K562 (cell line): ENCODE measurements around the gene BCL6B. TPM values are rescaled to one million over a fixed set of nuclear protein-coding genes. Genes with fewer than 3 reads are reported as not detected.
"Not testable (repeated sequence)": the region's sequence is repeated elsewhere in the genome, so short reads cannot be mapped to it uniquely, and the experiment has no call there.

Experiments
- ATAC-seq: fragments of 200-7000 bp; cut with Tn5 transposase; 3 replicates; pipeline ENCODE4 v1.9.1; 2020; ENCODE audit warnings: moderate library complexity
- BruUV-seq: library from RNA; stranded (reverse); fragments of 400-500 nt; replicated peaks from 2 replicates; lab custom pipeline; 2021; lab: Mats Ljungman, UMichigan
- CTCF ChIA-PET: fragments of 300-600 bp; formaldehyde crosslinking; extraction: SDS; loops from one replicate; lab custom pipeline; 2021; ENCODE audit warnings: low intra/inter-chr PET ratio; lab: Yijun Ruan, JAX
- POLR2A ChIA-PET: fragments of 300-600, 350-650 bp; sonication (Branson Sonifier 250); formaldehyde crosslinking; extraction: SDS; loops from one replicate; lab custom pipeline; 2021; ENCODE audit warnings: antibody characterized with exemption, inconsistent platforms; lab: Yijun Ruan, JAX
- DNase-seq, 4 experiments: peaks; one replicate each; pipeline versions ENCODE4 v3.0.0 to v3.0.0-alpha.2; 2011 to 2018; ENCODE audit warnings: low spot score in 3 of 4, mixed read lengths in 3 of 4; ENCODE audit errors: extremely low read depth in 1 of 4
- FAIRE-seq: peaks from 2 replicates; lab custom pipeline; 2011; peaks lifted over from hg19 to GRCh38; lab: Jason Lieb, UNC
- H2AFZ ChIP-seq: 2 replicates; pipeline ENCODE4 v1.6.0; 2011; ENCODE audit warnings: low read depth, low read length, control low read depth, inconsistent platforms
- H3K27ac ChIP-seq: fragments of 200-600 bp; 3 replicates; pipeline ENCODE4 v1.8.0; 2011; ENCODE audit warnings: low read depth, mild to moderate bottlenecking, control low read depth, inconsistent platforms, low read length, moderate library complexity, mixed read lengths; ENCODE audit errors: extremely low read depth
- H3K27me3 ChIP-seq, 2 experiments: fragments of 300-600 bp in 1 of 2; 2 replicates in 1 of 2; 3 replicates in 1 of 2; pipeline versions ENCODE4 v1.6.0 to v1.8.0; 2011; ENCODE audit warnings: inconsistent platforms in 2 of 2, low read length in 2 of 2, mild to moderate bottlenecking in 1 of 2, mixed read lengths in 1 of 2, moderate library complexity in 1 of 2; ENCODE audit not compliant: control insufficient read depth in 2 of 2, insufficient read depth in 2 of 2
- H3K36me3 ChIP-seq: fragments of 300-600 bp; 3 replicates; pipeline ENCODE4 v1.8.0; 2011; ENCODE audit warnings: mild to moderate bottlenecking, low read length, inconsistent platforms; ENCODE audit not compliant: control insufficient read depth, insufficient read depth
- H3K4me1 ChIP-seq, 2 experiments: fragments of 200-600 bp in 1 of 2; replicated peaks in 1 of 2; 2 replicates in 1 of 2; 3 replicates in 1 of 2; pipeline versions ENCODE4 v1.5.1 to v1.8.0; 2011; ENCODE audit warnings: inconsistent platforms in 2 of 2, low read length in 2 of 2, mild to moderate bottlenecking in 1 of 2, mixed read lengths in 1 of 2, moderate library complexity in 1 of 2; ENCODE audit not compliant: control insufficient read depth in 2 of 2, insufficient read depth in 2 of 2
- H3K4me2 ChIP-seq: 2 replicates; pipeline ENCODE4 v1.6.1; 2011; ENCODE audit warnings: low read length, control low read depth, inconsistent platforms, mixed read lengths; ENCODE audit not compliant: insufficient read depth
- H3K4me3 ChIP-seq: fragments of 200-600 bp; sonication (generic), shearing (Covaris generic); 2 replicates; pipeline ENCODE4 v1.5.1; 2016; ENCODE audit warnings: control low read depth, inconsistent platforms
- H3K79me2 ChIP-seq: fragments of 200-600 bp; 3 replicates; pipeline ENCODE4 v1.8.0; 2011; ENCODE audit warnings: low read length, inconsistent platforms; ENCODE audit not compliant: control insufficient read depth, insufficient read depth
- H3K9ac ChIP-seq, 2 experiments: 2 replicates each; pipeline versions ENCODE4 v1.6.0 to v1.6.1; 2011; ENCODE audit warnings: low read depth in 2 of 2, low read length in 2 of 2, control low read depth in 1 of 2, inconsistent platforms in 1 of 2, mild to moderate bottlenecking in 1 of 2, mixed read lengths in 1 of 2; ENCODE audit not compliant: insufficient read depth in 1 of 2
- H3K9me1 ChIP-seq: one replicate; pipeline ENCODE4 v1.6.0; 2011; ENCODE audit warnings: inconsistent platforms, mild to moderate bottlenecking, low read length, moderate library complexity; ENCODE audit not compliant: control insufficient read depth, insufficient read depth
- H3K9me3 ChIP-seq: replicated peaks from 2 replicates; pipeline ENCODE4 v1.5.1; 2011; ENCODE audit warnings: low read depth, low read length, inconsistent platforms; ENCODE audit not compliant: control insufficient read depth, insufficient read depth
- H4K20me1 ChIP-seq: replicated peaks from 2 replicates; pipeline ENCODE4 v1.6.1; 2011; ENCODE audit warnings: low read length, inconsistent platforms, mixed read lengths; ENCODE audit not compliant: control insufficient read depth, insufficient read depth
- ARID1B ChIP-seq: fragments of 450-650 bp; IDR thresholded peaks from 2 replicates; pipeline ENCODE4 v1.6.1; 2016; ENCODE audit warnings: antibody characterized with exemption, mild to moderate bottlenecking, inconsistent platforms
- ARNT ChIP-seq, 2 experiments: fragments of 450-650 bp; IDR thresholded peaks; 2 replicates each; pipeline ENCODE4 v1.6.1; 2016; ENCODE audit warnings: mild to moderate bottlenecking in 1 of 2
- DACH1 ChIP-seq: fragments of 450-650 bp; IDR thresholded peaks from 2 replicates; pipeline ENCODE4 v1.6.1; 2018; ENCODE audit not compliant: partially characterized antibody
- DPF2 ChIP-seq: fragments of 450-650 bp; IDR thresholded peaks from 2 replicates; pipeline ENCODE4 v1.6.1; 2016
- GATA2 ChIP-seq: sonication (generic); formaldehyde crosslinking; IDR thresholded peaks from 2 replicates; pipeline ENCODE4 v1.4.0; 2020; ENCODE audit warnings: mild to moderate bottlenecking, missing genetic modification reagents
- JUND ChIP-seq, 2 experiments: IDR thresholded peaks; 2 replicates in 1 of 2; 3 replicates in 1 of 2; pipeline ENCODE4 v1.6.1; 2011; ENCODE audit warnings: borderline replicate concordance in 2 of 2, low read depth in 2 of 2, low read length in 2 of 2, improper control_type of control experiment in 1 of 2, missing biosample characterization in 1 of 2, missing genetic modification characterization in 1 of 2, missing genetic modification reagents in 1 of 2
- KHSRP ChIP-seq: fragments of 450-650 bp; IDR thresholded peaks from 2 replicates; pipeline ENCODE4 v1.6.1; 2017
- MBD2 ChIP-seq: sonication (generic); IDR thresholded peaks from 2 replicates; pipeline ENCODE4 v1.6.1; 2016; ENCODE audit warnings: low read depth, borderline replicate concordance
- MEF2A ChIP-seq: IDR thresholded peaks from 2 replicates; pipeline ENCODE4 v1.6.1; 2011; ENCODE audit warnings: low read depth, mild to moderate bottlenecking, low read length, moderate library complexity; ENCODE audit not compliant: control insufficient read depth
- MEIS2 ChIP-seq: fragments of 450-650 bp; IDR thresholded peaks from 2 replicates; pipeline ENCODE4 v1.6.1; 2014; ENCODE audit warnings: mild to moderate bottlenecking; ENCODE audit not compliant: partially characterized antibody
- PHB2 ChIP-seq: fragments of 450-650 bp; IDR thresholded peaks from 2 replicates; pipeline ENCODE4 v1.6.1; 2017; ENCODE audit warnings: low read depth
- RNF2 ChIP-seq: sonication (generic); IDR thresholded peaks from 2 replicates; pipeline ENCODE4 v1.6.1; 2016
- SMAD3 ChIP-seq: fragments of 450-650 bp; formaldehyde crosslinking; conservative IDR thresholded peaks from 2 replicates; pipeline ENCODE4 v1.4.0; 2020; ENCODE audit warnings: mild to moderate bottlenecking
- TARDBP ChIP-seq: fragments of 450-650 bp; IDR thresholded peaks from 2 replicates; pipeline ENCODE4 v1.6.1; 2016
- TBL1XR1 ChIP-seq, 2 experiments: IDR thresholded peaks; 2 replicates each; pipeline ENCODE4 v1.6.1; 2012; ENCODE audit warnings: improper control_type of control experiment in 2 of 2, low read length in 2 of 2, mild to moderate bottlenecking in 1 of 2
- TEAD4 ChIP-seq, 2 experiments: sonication (generic) in 1 of 2; formaldehyde crosslinking in 1 of 2; IDR thresholded peaks; 2 replicates each; pipeline versions ENCODE4 v1.6.1 to v1.8.0; 2012 to 2022; ENCODE audit warnings: borderline replicate concordance in 1 of 2, inconsistent platforms in 1 of 2, low read length in 1 of 2, mild to moderate bottlenecking in 1 of 2, missing genetic modification reagents in 1 of 2
- VEZF1 ChIP-seq: fragments of 200-800 bp; sonication (Bioruptor generic); IDR thresholded peaks from 2 replicates; pipeline ENCODE4 v1.6.1; 2017; ENCODE audit warnings: missing genetic modification characterization, missing compliant biosample characterization
- ZNF121 ChIP-seq: sonication (generic); formaldehyde crosslinking; conservative IDR thresholded peaks from 2 replicates; pipeline ENCODE4 v1.8.0; 2022; ENCODE audit warnings: missing genetic modification reagents
- WGBS: fragments of 100-300 bp; shearing (Covaris generic); methylation state at CpG from one replicate; pipeline ENCODE4 v1.1.6; 2016; ENCODE audit warnings: low coverage, mixed read lengths; ENCODE audit not compliant: insufficient coverage; ENCODE audit errors: missing lambda C conversion rate; 5-methylcytosine and 5-hydroxymethylcytosine counted together
- in situ Hi-C: fragments of 300-500 bp; cut with MboI; formaldehyde crosslinking; loops from 4 replicates; pipeline ENCODE4 v1.15.0; 2018; ENCODE audit warnings: inconsistent platforms, mixed read lengths
- intact Hi-C: fragments of 100-400 bp; cut with micrococcal nuclease; formaldehyde crosslinking; loops from 2 replicates; pipeline ENCODE4 v1.14.2; 2022
- polyA plus RNA-seq, 8 experiments: library from polyadenylated mRNA; depleted of rRNA in 4 of 8; stranded (reverse) in 5 of 8; unstranded in 3 of 8; fragments of >200 nt; fragmentation: Nextera tagmentation in 2 of 8; fragmentation: Illumina TruSeq in 1 of 8; extraction: Ambion mirVana in 2 of 8; extraction: Trizol in 1 of 8; gene quantifications; 2 replicates each; pipeline versions ENCODE4 v1.2.1 to v1.2.3, GENCODE V29; 2011 to 2014; ENCODE audit warnings: inconsistent platforms in 1 of 8, missing spikeins in 1 of 8
- total RNA-seq, 7 experiments: library from RNA; depleted of rRNA in 6 of 7; stranded (reverse); fragments of >200 nt in 6 of 7; fragmentation: Illumina TruSeq in 2 of 7; extraction: Trizol in 2 of 7; gene quantifications; 2 replicates each; pipeline versions ENCODE4 v1.2.1 to v1.2.3, GENCODE V29; 2011 to 2021; ENCODE audit warnings: low replicate concordance in 1 of 7

BCL6B gene
- total and polyA plus RNA-seq, 9 of the 15 experiments (the other 6 are each of a cell fraction or from before 2014, with no cell fraction given), result 0.89 to 5.0 (median 3.6) TPM

GRCh38 chr17:6993613-6994056 is 29.2 kb upstream of the BCL6B start:
- H3K4me1 ChIP-seq, result peaks cover 30 to 38% of the 10 kb centered on the region in 2 experiments
- H3K9me1 ChIP-seq; H3K4me3 ChIP-seq; intact Hi-C loops; in situ Hi-C loops; H3K79me2 ChIP-seq; BruUV-seq; H3K9me3 ChIP-seq; H3K27me3 ChIP-seq; H4K20me1 ChIP-seq; TF ChIP-seq TEAD4 (CRISPR knock-in tag; IDR thresholded peaks at IDR 0.05; ENCODE audit: borderline replicate concordance); JUND (tag; IDR thresholded peaks at IDR 0.05; ENCODE audit: borderline replicate concordance, low read depth, low read length): not testable (repeated sequence)
- H3K9ac ChIP-seq, result peak overlapping the region in 1 of 2 experiments; percentile 70; a peak in 2 of 4 replicates
- H3K4me2 ChIP-seq, result peak overlapping the region; percentile 52; the same call in 1 of the 2 replicates
- H3K27ac ChIP-seq, result peak overlapping the region; percentile 91
- ChIA-PET CTCF (interaction anchor here (0.9 kb wide), 1 partner anchor 83 kb away, joined by 3 read pairs; no protein-coding TSS in a partner anchor), POLR2A (interaction anchor here (1.0 to 1.2 kb wide), 3 partner anchors 9 to 83 kb away, joined by 3 to 4 read pairs (median 3); no protein-coding TSS in a partner anchor)
- peaks cover 23% of the 10 kb centered on the region for H3K36me3 ChIP-seq
- DNase-seq (peak; percentile 29 to 86 (median 48)), ATAC-seq (peak; percentile 79), FAIRE-seq (peak; percentile 84)
- WGBS, result 4% methylated on average over 4 of the region's 5 CpGs
- H2AFZ ChIP-seq, result peak overlapping the region; percentile 78
- TF ChIP-seq MBD2 (peak; percentile 55), RNF2 (peak; percentile 30; the same call in 1 of the 2 replicates), DPF2 (peak; percentile 95), TEAD4 (IDR thresholded peaks at IDR 0.05; ENCODE audit: low read length) (peak; percentile 96), ARNT (IDR thresholded peaks at IDR 0.05) (peak; percentile 66 to 74; a peak in 2 of 4 replicates), KHSRP (0 out of 2 replicates have a peak, but pooled peaks have one; percentile 50), MEF2A (peak; percentile 91), VEZF1 (CRISPR knock-in tag) (peak; percentile 27), MEIS2 (peak; percentile 94), GATA2 (peak; percentile 78), PHB2 (peak; percentile 85), JUND (IDR thresholded peaks at IDR 0.05; ENCODE audit: borderline replicate concordance, low read depth, low read length) (peak; percentile 43; the same call in 1 of the 2 replicates), ZNF121 (CRISPR knock-in tag) (peak; percentile 93), SMAD3 (CRISPR knock-in tag) (0 out of 2 replicates have a peak, but pooled peaks have one; percentile 10), TARDBP (peak; percentile 65; the same call in 1 of the 2 replicates), ARID1B (peak; percentile 98), DACH1 (peak; percentile 24), TBL1XR1 (IDR thresholded peaks at IDR 0.05; ENCODE audit: low read length in 2 of 2) (peak in 1 of 2 experiments; percentile 88; a peak in 2 of 4 replicates)
